GM18868 (cell line): ENCODE results near the gene IL21.

Experiments
- ATAC-seq: cut with Tn5 transposase; IDR thresholded peaks from one replicate; pipeline ENCODE4 v1.9.1; 2021; ENCODE audit warnings: mild to moderate bottlenecking, moderate library complexity; ENCODE audit not compliant: unreplicated experiment

IL21 gene

GRCh38 chr4:122635205-122635604 lies 14.3 kb upstream of the IL21 start:
- peak; percentile 75 for ATAC-seq

- ATAC-seq: no peak
Observed at GRCh38 chr4:122633211-122633610, 12.3 kb upstream of the IL21 start.

GRCh38 chr4:122632396-122633143 lies 11.7 kb upstream of the IL21 start:
- peak; percentile 72 for ATAC-seq

- no peak for ATAC-seq
Observed at GRCh38 chr4:122625156-122625555, 4.3 kb upstream of the IL21 start.

- no peak for ATAC-seq
Observed at GRCh38 chr4:122624205-122624604, 3.3 kb upstream of the IL21 start.

- ATAC-seq: no peak
Observed at GRCh38 chr4:122623637-122624166, 2.8 kb upstream of the IL21 start.

- no peak for ATAC-seq
Observed at GRCh38 chr4:122622400-122622799, 1.5 kb upstream of the IL21 start.

- no peak for ATAC-seq
Observed at GRCh38 chr4:122619611-122620010, 1.3 kb downstream of the IL21 start.

GRCh38 chr4:122617597-122618593 lies 3.0 kb downstream of the IL21 start:
- ATAC-seq: no peak

- no peak for ATAC-seq
Observed at GRCh38 chr4:122616915-122617596, 3.8 kb downstream of the IL21 start.

GRCh38 chr4:122614621-122615020 lies 6.2 kb downstream of the IL21 start:
- no peak for ATAC-seq

GRCh38 chr4:122612540-122612939 lies 8.3 kb downstream of the IL21 start:
- ATAC-seq: no peak

GRCh38 chr4:122606364-122607043 lies 14.4 kb downstream of the IL21 start:
- no peak for ATAC-seq

GRCh38 chr4:122604146-122604545 lies 16.7 kb downstream of the IL21 start:
- no peak for ATAC-seq

- no peak for ATAC-seq
Observed at GRCh38 chr4:122603156-122603574, 17.7 kb downstream of the IL21 start.

- ATAC-seq: peak; percentile 79
Observed at GRCh38 chr4:122602277-122603142, 18.4 kb downstream of the IL21 start.

- no peak for ATAC-seq
Observed at GRCh38 chr4:122591196-122591595, 29.7 kb downstream of the IL21 start.

- peak; percentile 35 for ATAC-seq
Observed at GRCh38 chr4:122588453-122589238, 32.2 kb downstream of the IL21 start.

GRCh38 chr4:122584519-122584918 lies 36.3 kb downstream of the IL21 start:
- ATAC-seq: peak; percentile 78
